ENCODE results near the gene RTTN.
"Not testable (repeated sequence)": the region's sequence is repeated elsewhere in the genome, so short reads cannot be mapped to it uniquely, and the experiment has no call there.

RTTN gene

GRCh38 chr18:69978732-69979715 lies 226.5 kb downstream of the RTTN start:
- no peak for DNase-seq (ENCODE audit: low read depth)

- not testable (repeated sequence) for DNase-seq (ENCODE audit: low read depth)
These were observed 230.2 kb downstream of the RTTN start for GRCh38 chr18:69975294-69975693.

GRCh38 chr18:69974365-69974764 lies 231.1 kb downstream of the RTTN start:
- no peak for DNase-seq (ENCODE audit: low read depth)

GRCh38 chr18:69969491-69969890 lies 236.0 kb downstream of the RTTN start:
- no peak for DNase-seq (ENCODE audit: low read depth)

GRCh38 chr18:69968039-69968438 lies 237.4 kb downstream of the RTTN start:
- no peak for DNase-seq (ENCODE audit: low read depth)

- DNase-seq (ENCODE audit: low read depth), result no peak
These were observed 242.3 kb downstream of the RTTN start for GRCh38 chr18:69963196-69963595.

GRCh38 chr18:69961718-69962117 lies 243.8 kb downstream of the RTTN start:
- DNase-seq (ENCODE audit: low read depth), result no peak

GRCh38 chr18:69958422-69958821 lies 247.1 kb downstream of the RTTN start:
- no peak for DNase-seq (ENCODE audit: low read depth)

- DNase-seq (ENCODE audit: low read depth), result no peak
These were observed 247.7 kb downstream of the RTTN start for GRCh38 chr18:69957747-69958146.

- DNase-seq (ENCODE audit: low read depth), result no peak
These were observed 248.5 kb downstream of the RTTN start for GRCh38 chr18:69956665-69957620.

- no peak for DNase-seq (ENCODE audit: low read depth)
These were observed 249.4 kb downstream of the RTTN start for GRCh38 chr18:69956057-69956456.

- DNase-seq (ENCODE audit: low read depth), result no peak
These were observed 250.6 kb downstream of the RTTN start for GRCh38 chr18:69954719-69955480.

GRCh38 chr18:69953191-69953590 lies 252.3 kb downstream of the RTTN start:
- DNase-seq (ENCODE audit: low read depth), result no peak

Data from stimulated activated CD8-positive, alpha-beta memory T cell treated with anti-CD3 and anti-CD28 coated beads, Interleukin-7, amount 100 ng/mL, for 24 hours (primary cell).